NCI-H2029 (cell line): ENCODE data around the gene LAGE3.

ENCODE experiments used
- DNase-seq: peaks from one replicate; lab custom pipeline; 2025; lab: John Stamatoyannopoulos, UW

The LAGE3 gene

DNA sequence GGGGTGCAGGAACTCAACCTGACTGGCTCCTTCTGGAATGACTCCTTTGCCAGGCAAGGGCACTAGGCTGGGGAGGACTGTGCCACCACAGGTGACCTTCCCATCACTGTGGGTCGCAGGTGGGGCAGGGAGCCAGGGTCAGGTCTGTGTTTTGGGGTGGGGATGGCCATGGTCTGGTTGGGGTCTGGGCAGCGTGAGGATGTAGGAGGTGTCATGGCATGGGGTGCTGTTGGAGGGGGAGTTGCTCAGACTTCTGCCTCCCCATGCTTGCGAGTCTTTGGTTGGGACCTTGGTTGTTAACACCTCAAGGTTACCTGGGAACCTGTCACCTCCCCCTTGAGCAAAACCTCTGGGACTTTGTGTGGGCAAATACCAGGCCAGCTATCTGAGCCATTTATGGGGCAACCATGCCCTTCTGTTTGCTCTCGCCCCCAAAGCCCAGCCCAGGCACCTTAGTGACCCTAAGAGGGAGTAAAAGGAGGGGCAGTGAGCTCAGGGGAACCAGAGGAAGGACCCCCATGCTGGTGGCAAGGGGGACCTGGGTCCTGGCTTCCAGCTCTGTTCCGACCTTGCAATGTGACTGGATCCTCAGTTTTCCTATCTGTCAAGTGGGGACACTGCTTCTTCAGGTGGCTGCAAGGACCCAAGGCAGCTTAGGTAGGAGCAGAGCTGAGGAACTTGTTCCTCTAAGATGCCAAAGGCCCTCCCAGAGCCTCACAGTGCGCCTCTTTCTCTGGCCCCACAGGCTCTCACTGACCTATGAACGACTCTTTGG, 44.5 kb downstream of the LAGE3 start:
- DNase-seq, result no peak

DNA sequence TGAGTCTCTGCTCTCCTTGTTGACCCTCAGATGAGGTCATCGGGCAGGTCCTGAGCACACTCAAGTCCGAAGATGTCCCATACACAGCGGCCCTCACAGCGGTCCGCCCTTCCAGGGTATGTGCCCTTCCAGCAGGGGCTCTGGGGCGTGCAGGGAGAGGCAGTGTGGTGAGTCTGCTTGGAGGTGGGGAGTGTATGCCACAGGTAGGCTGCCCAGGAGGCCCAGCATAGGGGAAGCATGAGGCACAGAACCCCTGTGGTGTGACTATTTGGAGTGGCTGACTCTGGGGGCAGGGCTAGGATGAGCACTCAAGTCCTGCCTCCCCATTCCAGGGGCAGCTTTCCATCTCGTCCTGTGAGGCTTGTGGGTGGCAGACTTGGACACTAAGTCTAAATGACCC, 45.5 kb downstream of the LAGE3 start:
- no peak for DNase-seq

- no peak for DNase-seq
Measured at GRCh38 chrX:154432210-154432609, 46.9 kb downstream of the LAGE3 start.

- no peak for DNase-seq
Measured at GRCh38 chrX:154431341-154431740, 47.7 kb downstream of the LAGE3 start.

- DNase-seq, result no peak
Measured at GRCh38 chrX:154430916-154431315, 48.2 kb downstream of the LAGE3 start.

DNA sequence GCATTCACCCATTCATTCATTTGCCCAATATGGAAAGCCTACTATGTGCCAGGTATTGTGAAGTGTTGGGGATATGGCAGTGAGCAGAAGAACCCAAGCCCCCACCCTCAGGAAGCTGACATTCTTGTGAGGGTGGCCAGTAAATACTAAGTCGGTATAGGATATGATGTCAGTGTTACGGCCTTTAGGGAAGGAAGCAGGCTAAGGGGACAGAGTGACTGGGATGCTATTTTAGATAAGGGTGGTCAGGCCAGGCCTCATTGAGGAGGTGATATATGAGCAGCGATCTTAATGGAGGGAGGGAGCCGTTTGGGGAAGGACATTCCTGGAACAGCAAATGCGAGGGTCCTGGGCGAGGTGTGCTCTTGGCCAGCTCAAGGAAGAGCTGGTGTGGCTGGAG, 48.6 kb downstream of the LAGE3 start:
- DNase-seq, result no peak

DNA sequence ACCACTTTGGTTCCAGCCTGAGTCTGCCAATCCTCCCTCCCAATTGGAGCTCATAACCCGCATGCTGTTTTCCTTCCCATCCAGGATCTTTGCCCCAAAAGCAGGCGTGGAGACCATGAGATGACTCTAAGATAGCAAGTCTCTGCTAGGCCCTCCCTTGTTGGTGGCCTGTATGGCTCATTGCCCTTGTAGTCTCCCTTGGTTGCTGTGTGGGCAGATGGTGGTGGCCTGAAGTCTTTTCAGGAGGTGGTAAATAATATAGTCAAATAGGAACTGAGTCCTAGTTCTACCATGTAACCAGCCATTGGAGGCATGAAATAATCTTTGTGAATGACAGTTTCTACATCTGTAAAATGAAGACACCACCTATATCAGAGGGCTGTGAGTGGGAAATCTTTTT, 49.4 kb downstream of the LAGE3 start:
- DNase-seq, result no peak

GRCh38 chrX:154428176-154429171, 50.6 kb downstream of the LAGE3 start, which contains the start of gene ATP6AP1:
ATP6AP1 (plus strand) TSS chrX:154428677; CDS start chrX:154428693, 16 bp downstream.
- peak; percentile 84 for DNase-seq
